DND-41 (cell line): Measurements from ENCODE around the gene NXPE4.

ENCODE experiments used
- EZH2 ChIP-seq: IDR thresholded peaks from 3 replicates; pipeline ENCODE4 v1.6.1; 2012; ENCODE audit warnings: borderline replicate concordance, low read depth, mild to moderate bottlenecking, moderate library complexity, low read length, inconsistent platforms; ENCODE audit not compliant: severe bottlenecking
- TF ChIP-seq, protein P1 (sequence below): IDR thresholded peaks from 2 replicates; pipeline ENCODE4 v1.5.1; 2012; ENCODE audit warnings: borderline replicate concordance, low read length, moderate library complexity, mild to moderate bottlenecking; ENCODE audit not compliant: poor library complexity, severe bottlenecking; ENCODE audit errors: extremely low read depth

DNA sequence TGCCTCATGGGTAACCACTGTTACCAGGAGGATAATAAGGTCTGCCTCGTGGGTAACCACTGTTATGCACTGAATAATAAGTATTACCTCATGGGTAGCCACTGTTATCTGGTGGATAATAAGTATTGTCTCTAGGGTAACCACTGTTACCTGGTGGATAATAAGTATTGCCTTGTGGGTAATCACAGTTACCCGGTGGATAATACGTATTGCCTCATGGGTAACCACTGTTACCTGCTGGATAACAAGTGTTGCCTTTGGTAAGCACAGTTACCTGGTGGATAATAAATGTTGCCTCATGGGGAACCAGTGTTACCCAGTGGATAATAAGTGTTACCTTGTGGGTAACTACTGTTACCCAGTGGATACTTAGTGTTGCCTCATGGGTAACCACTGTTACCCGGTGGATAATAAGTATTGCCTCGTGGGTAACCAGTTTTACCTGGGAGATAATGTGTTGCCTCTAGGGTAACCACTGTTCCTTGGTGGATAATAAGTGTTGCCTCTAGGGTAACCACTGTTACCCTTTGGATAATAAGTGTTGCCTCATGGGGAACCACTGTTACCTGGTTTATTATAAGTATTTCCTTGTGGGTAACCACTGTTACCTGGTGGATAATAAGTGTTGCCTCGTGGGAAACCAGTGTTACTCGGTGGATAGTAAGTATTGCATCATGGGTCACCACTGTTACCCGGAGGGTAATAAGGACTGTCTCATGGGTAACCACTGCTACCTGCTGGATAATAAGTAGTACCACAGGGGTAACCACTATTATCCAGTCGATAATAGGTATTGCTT, 10.6 kb upstream of the NXPE4 start:
- TF ChIP-seq, protein P1, sequence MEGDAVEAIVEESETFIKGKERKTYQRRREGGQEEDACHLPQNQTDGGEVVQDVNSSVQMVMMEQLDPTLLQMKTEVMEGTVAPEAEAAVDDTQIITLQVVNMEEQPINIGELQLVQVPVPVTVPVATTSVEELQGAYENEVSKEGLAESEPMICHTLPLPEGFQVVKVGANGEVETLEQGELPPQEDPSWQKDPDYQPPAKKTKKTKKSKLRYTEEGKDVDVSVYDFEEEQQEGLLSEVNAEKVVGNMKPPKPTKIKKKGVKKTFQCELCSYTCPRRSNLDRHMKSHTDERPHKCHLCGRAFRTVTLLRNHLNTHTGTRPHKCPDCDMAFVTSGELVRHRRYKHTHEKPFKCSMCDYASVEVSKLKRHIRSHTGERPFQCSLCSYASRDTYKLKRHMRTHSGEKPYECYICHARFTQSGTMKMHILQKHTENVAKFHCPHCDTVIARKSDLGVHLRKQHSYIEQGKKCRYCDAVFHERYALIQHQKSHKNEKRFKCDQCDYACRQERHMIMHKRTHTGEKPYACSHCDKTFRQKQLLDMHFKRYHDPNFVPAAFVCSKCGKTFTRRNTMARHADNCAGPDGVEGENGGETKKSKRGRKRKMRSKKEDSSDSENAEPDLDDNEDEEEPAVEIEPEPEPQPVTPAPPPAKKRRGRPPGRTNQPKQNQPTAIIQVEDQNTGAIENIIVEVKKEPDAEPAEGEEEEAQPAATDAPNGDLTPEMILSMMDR: no peak
- TF ChIP-seq EZH2: no peak
